ENCODE results near the gene ARID3C.

Gene ARID3C

DNA sequence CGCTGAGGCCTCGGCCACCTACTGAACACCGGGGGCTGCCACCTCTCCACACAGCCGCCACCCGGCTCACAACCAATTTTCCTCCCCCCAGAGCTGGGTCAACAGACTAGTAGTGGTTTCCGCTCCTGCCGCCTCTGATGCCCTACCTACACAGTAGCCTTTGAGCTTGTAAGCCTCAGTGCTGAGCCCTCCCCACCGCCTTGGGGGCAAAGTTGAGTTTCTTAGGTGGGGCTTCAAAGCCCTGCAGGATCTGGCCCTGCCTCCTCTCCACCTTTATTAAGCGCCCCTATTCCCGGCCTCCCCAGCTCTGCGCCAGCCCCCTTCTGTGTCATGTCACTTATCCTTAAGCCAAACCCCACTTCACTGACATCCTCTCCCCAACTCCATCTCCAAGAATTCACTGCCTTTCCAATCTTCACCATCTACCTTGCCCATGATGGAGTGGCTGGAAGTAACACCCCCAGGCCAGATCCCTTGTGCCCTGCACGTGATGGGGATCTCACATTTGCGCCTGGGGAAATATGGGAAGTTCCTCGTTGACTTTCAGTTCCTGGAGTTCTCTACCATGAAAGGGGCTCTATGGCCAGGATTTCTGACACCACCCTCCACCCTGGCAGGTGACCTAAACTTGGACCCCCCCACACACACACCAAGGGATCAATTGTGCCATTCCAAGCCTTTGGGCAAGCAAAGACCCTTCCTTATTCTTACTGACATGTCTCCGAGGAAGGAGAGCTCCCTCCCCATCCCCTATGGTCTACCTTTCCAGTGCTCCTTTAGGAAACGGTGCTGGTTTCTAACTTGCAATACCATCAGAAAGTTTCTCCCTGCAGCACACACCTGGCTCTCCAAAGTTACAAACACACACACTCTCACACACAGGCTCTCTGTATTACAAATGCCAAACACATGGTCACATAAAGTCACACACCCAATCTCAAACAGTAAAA, 36.7 kb downstream of the ARID3C start:
- DNase-seq: no peak

DNA sequence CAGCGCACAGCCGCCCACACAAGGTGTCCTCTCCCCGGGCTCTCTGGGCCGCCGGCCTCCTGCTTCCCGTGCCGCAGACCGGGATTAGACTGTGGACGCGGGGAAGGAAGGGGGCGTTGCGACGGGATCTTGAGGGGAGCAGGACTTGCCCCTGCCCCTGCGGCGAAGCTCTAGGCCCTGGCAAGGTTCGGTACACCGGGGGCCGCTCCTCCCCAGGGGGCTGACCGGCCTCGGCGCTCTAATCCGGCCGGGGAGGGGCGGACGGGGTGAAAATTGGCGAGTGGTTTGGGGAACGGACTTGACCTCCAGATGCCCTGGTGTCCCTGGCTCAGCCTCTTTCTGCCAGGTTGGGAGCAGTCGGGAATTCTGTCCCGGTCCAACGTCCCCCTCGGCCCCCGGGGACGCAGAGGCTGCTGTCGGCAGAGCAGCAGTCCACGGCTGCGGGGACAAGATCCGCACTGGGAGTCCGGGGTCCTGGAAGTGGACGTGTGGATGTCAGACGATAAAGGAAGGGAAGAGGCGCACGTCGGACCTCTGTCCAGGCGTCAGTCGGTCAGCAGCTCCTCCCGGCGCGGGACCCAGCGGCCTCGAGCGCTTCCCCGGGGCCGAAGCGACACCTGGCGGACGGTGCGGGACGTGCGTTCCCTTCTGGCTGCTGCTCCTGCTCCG, 37.5 kb downstream of the ARID3C start:
- peak; percentile 87 for DNase-seq

DNA sequence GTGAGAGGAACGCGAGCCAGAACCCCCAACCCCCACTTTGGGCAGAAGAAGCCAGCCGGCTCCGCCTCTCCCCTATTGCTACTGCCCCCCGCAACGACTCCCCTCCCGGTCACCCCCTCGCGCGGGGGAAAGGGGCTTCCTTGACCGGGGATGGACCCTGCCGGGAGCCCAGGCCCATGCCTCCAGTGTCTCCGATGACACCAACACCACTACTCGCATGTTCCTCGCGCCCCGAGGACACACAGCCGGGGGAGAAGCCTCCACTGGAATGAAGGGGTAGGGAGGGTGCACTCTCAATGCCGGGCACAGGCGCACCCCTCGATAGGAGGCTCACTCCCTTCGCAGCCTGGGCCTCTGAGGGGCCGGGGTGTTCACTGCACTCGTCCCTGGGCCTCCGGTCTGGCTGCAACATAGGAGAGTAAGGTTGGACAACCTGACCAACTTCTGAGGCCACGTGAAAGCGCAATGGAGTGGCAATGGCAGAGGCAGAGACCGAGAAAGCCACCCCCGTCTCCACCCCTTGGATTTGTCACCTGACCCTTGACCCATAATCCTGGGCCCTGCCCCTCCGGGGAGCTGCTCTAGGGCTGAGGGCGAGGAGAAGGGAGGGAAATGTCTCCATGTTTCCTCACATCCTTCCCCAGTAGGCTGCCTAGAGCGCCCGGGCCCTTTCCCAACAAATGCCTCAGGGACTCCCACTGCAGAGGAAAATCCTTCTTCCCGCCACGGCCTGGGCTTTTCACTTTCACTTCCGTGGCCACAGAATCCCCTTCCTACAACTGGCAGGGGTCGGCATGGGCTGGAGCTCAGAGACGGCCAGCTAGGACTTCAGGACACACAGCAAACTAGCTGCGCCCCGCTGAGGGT, 38.3 kb downstream of the ARID3C start:
- DNase-seq: peak; percentile 30

DNA sequence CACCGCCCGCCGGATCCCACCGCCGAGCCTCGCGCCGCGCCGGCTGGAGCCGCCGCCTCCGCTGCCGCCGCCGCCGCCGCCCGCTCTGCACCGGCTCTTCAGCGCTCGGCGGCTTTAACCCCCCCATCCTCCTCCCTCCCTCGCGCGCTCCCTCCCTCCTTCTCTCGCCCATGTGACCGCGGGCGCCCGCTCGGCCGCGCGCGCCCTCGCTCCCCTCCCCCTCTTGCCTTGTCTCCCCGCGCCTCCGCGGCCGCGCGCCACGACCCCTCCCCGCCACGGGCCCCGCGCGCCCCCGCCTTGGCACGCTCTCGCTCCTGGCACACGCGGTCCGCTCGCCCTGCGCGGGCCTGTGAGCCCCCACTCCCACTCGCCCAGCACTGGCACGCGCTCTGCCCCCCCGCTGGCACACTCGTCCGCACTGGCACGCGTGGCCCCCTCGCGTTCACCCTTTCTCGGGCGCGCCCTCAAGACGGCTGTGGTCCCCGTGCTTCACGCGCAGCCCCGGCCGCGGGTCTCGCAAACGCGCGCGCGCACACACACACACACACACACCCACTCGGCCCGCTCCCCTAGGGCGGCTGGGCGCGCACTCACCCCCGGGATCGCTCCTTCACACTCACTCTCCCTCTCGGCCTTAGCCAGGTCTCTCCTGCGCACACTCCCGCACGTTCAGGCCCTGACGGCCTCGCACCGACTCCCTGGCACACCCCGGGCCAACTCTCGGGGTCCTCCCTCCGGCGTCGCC, 39.1 kb downstream of the ARID3C start, which contains the start of gene CNTFR:
Gene CNTFR (minus strand): TSS at position 89 of the 745 bp plus-strand sequence. CDS start 20,743 bp downstream, outside the sequence.
- DNase-seq: peak; percentile 37

DNA sequence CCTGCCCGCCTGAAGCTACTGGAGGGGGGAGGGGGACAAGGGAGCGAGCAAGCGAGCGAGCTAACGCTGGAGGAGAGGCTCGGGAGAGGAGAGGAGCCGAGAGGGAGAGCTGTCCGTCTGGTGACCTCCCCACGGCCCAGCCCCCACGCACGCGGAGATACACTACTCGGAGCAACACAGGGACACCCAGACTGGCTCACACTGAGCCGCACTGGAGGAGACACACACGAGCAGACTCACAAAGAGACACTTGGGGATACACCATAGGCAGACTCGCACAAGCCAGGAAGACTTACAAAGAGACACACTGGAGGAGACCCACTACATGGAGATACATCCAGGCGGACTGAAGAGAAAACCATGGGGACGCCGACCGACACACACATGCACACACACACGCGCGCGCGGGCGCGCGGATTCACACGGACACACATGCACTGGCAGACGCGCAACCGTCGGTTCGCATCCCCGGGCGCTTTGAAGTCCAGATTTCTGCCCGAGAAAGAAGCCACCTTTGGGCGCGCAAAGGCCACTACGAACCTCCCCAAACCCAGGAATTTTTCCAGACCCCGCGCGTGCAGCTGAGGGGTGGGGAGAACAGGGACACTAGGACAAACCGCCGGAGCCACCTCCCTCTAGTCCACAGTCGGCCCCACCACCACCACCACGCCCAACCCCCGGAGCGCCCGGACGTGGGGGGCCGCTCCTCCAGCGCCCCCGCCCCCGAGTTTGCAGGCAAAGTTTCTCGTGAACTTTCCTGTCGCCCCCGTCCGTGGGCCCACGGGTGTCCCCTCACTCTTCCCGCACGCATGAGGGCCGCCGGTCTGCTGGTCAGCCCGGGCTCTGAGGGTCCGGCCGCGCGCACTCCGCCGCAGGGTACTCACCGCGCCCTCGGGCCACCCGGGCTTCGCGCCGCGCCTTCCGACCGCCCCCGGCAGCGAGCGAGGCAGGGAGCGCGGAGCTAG, 39.9 kb downstream of the ARID3C start:
- DNase-seq: no peak

DNA sequence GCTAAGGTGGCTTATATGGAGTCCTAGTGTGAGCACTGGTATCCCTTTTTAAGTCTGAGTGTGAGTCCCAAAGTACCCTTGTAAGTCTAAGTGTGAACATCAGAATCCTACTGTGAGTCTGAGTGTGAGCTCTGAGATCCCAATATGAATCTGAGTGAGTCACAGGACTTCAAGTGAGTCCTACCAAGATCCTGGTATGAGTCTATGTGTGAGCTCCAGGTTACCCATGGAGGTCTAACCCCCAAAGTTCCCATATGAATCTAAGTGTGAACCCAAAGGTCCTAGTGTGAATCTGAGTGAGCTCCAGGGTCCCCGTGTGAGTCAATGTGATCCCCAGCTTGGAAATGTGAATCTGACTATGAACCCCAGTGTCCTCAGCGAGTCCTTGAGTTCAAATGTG, 41.6 kb downstream of the ARID3C start:
- no peak for DNase-seq

DNA sequence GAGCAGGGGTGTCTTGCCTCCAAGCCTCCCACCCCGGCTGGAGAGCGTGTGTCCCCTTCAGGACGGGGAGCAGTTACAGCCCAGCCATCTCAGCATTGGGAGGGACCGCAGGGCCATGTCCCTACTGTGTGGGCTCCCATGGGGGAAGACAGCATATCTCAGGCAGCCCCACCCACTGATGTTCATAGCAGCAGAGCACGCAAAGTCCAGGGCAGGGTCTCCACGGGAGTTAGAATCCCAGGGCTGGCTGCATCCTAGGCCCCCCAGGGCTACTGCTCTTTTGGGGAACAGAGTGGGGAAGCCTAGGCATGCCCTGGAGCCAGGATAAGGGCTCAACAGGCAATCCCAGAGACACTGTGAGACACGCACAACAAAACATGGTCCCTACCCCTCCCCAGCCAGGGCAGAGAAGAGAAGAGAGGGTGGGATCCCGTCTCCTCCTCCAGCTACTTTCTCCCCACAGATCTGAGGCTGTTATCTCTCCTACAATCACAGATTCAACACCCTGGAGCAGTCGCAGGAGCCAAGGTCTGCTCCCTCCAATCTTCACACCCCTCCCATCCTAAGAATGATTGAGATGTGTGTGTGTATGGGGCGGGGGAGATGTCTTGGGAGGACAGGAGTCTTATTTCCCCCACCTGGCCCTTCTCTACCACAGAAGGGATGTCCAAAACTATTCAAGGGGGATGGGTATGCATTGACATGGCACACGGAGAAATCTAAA, 42.8 kb downstream of the ARID3C start:
- DNase-seq: no peak

DNA sequence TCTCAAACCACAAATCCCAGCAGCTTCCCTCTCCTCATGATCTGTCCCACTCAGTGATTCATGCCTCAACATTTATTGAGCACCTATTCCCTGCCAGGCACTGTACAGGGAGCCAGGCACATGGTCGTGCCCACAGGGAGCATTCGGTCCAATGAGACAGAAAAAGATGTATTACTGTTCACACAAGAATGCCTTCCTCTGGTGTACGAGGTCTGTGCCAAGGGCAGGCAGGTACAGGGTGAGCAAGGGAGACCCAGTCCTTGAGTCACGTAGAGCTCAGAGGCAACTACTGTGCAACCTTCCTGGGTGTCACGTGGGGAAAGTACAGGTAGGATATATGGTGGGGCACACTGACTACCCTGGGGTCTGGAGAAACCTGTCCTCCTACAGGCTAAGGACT, 43.9 kb downstream of the ARID3C start:
- DNase-seq: no peak

DNA sequence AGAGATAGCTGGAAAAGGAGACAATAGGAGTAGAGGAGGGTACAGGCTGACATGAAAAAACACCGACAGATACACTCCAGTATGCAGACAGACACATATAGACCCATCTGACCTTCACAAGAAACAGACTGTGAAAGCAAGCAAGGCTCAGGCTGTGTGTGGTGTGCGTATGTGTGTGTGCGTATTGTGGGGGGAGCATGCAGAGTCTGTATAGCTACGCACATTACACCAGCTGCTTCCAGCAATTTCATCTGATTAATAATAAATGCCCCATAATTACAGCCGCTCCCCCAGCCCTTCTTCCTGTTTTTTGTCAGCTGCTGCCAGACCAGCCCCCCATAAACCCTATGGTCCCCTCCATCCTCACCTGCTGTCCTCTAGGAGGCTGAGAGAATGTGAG, 46.1 kb downstream of the ARID3C start:
- DNase-seq: no peak

DNA sequence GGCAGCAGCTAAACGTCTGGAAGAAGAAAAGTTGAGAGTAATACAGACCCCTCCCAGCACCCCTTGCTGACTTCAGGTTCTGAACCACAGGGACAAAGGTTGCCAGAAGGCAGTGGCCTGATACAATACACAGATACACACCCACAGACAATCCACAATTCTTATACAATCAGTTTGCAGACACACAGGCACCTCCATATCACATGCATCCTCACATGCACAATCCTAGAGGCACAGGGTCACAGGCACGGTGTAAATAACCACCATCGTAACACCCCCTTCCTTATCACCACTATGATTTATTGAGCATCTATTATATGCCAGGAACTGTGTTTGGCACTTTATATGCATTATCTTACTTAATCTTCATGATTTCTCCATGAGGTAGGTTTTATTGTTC, 47.5 kb downstream of the ARID3C start:
- DNase-seq: no peak

DNA sequence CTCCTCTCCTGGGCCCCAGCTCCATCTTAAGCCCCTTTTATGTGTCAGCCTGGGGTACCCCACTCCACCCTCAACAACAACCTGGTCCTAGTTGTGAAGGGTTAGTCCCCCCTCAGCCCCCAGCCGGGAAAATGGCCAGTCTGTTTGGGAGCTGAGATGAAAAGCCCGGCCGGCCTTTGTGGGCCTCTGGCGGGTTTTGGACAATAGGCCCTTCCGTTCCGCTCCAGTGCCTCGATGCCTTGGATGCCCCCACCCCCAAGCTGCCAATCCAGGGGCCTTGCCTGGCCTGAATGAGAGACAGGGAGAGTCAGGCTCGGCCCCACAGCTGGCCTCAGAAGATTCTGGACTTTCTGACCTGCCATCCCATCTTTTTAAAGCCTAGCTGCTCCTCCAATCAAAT, 48.5 kb downstream of the ARID3C start:
- DNase-seq: no peak

DNA sequence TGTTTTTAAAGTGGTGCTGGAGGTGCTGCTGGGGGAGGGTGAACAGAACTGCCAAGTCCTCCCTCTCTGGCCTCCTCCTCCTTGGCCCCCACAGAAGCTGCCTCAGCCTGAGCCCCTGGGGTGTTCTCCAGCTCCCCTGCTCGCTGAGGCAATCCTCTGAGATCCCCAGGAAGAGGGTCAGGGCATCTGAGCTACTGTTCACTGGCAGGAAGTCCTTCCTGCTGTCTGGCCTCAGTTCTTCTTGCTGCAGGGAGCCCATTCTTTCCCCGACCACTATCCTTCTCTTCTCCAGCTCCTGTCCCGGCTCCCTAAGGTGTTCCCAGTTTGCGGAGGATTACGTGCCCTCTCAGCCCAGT, 49.1 kb downstream of the ARID3C start:
- no peak for DNase-seq

DNA sequence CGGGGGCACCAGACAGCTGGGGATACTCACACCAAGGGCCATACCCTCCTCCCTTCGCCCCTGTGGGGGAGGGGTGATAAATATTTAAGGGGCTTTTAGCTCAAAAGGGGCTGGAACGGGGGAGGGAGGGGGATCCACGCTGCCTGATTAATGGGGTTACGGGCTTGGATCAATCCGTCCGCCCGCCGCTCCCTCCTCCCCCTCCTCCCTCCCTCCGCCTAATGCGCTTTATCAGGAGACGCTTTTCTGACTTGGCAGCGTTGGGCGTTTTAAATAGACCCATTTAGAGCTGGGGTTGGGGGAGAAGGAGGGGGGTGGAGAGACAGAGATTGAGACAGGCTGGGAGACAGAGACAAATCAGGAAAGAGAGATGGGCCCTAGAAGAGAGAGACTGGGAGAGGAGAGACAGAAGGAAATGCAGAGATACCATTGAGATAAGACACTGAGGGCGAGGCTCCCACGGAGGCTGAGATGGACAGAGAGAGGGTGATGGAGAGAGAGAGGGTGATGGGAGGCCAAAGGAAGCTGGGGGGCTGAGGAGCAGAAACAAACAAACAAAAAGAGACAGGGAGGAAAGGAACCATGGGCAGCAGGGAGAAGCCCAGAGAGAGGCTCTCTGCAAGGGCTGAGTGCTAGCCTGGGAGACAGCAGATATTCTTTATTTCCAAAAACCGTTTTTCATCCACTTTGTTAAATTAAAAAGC, 49.6 kb downstream of the ARID3C start:
- DNase-seq: no peak

DNA sequence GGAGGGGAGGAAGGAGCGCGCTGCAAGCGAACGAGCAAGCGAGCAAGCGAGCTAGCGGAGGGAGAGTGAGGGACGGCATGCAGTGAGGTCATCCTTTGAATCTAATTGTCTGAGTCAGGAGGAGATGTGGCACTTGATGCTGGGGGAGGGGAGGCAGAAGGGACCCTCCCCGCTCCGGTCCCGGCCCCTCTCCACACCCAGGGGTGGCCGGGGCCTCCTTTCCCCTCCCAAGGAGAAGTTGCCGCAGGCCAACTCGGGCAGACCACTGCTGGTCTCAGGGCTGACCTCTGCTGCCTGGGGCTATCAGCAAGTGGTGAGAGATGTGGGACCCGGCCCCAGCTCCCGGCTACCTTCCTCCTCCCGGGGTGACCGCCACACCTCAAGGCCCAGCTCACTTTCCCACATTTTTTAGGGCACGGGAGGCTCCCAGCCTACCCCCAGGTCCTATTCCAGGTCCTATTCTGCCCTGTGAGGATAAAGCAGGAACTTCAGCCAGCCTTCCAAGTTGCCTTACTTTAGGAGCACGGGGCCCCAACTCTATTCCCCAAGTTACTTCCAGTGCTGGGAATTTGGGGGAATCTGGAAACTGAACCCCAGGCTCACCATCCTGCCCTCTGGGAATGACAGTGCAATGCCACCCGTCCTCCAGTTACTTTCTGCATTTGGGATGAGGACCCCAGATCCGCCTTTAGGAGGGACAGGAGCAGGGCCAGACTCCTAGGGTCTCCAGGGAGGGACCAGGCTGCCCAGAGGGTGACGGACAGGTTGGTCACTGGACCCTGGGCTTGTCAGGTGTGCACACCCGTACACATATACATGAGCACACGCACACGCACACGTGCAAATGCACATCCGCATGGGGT, 50.4 kb downstream of the ARID3C start:
- peak; percentile 41 for DNase-seq

DNA sequence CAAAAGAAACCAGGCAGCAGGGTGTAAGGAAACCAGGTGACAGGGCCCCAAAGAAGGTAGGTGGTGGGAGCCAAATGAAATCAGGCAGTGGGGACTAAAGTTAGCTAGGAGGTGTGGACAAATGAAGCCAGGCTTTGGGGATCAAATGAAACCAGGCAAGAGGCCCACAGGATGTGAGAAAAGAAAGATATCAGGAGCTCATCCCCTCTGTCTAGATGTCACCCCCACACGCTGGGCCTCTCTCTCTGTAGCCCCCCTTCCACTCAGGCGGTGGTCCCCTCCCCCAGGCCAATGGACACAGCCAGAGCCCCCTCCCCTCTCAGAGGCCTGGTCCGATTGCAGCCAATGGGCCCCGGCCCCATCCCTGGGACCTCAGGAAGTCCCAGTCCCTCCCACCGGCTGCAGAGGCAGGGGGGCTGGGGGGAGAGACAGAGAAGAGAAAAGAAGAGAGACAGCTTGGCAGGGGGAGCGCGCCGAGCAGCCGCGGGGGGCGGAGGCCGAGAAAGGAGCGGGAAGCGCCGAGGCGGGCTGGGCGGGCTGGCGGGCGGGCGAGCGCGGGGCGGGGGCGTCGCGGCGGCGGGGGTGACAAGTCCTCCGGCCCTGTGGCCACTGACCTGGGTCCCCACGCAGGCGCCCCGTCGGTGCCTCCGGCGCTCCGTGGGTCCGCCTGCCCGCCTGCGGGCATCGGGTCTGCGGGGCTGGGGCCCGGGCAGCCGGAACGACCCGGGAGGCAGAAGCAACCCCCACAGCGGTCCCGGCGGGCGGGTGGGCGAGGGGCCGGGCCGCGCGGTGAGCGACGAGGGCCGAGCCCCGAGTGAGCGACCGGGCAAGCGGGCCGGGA, 51.2 kb downstream of the ARID3C start:
- no peak for DNase-seq

DNA sequence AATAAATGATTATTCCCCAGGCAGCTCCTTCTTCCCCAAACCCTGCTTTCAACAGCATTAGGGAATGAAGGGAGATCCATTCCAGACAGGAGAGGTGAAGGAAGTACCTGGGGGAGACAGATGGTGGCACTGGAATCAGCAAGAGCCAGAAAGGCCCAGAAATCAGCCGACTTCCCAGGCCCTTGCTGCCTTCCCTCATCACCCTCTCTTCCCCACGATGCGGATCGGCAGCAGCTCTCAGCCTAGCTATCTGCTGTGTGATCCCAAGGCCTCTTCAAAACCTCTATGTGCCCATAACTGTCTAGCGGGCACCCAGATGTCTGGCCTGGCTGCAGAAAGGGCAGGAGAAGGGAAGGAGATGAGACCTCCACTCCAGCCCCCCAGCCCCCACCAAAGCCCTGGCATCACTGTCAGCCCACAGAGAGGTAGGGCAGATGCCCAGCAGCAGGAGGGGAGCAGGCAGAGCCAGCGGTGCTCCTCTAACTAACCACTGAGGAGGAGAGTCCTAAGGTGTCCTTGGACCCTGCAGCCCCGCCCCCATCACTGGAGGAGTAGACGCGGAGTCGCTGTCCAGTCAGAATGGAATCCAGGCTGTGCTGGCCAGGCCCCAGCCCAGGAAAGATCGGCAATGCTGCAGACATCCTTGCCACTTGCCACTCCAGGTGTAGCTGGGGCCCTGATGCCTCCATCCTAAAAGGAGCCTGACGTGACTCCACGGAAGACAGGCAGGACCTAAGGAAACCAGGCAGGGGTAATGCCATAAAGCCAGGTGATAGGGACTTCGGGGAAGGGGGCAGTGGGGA, 52.1 kb downstream of the ARID3C start:
- no peak for DNase-seq
